ENCODE measurements around the gene APOA4. TPM values are rescaled to one million over a fixed set of nuclear protein-coding genes. Genes with fewer than 3 reads are reported as not detected.

APOA4 gene
- total and polyA plus RNA-seq, 8 donors: 0.08 to 278 (median 0.45) TPM; not detected in 4

DNA sequence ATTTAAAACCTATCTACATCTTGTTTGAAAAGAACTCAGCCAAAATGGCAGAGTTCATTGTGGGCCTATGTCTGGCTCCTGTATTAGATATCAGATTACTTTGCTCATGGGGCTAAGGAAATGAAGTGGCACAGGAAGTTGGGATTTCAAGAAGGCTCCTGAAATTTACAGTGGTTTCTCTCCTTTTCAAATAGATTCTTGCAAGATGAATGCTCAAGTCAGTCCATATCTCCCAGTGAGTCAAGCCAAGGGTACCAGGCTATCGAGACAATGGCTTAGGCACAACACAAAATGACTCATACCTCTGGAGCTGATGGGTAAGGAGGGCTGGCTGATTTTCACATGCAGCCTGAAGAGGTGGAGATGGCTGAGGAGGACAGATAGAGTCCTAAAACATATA lies 38.4 kb upstream of the APOA4 start:
- no peaks in the 10 kb centered on the region for H3K27me3 ChIP-seq
- H3K36me3 ChIP-seq: peaks cover 56 to 100% (median 99%) of the 10 kb centered on the region in 4 donors
- H3K4me3 ChIP-seq: no peak overlapping the region
- peaks cover 0 to 5% (median 0%) of the 10 kb centered on the region in 4 donors for H3K4me1 ChIP-seq
- no peak for DNase-seq
- H3K9me3 ChIP-seq: no peaks in the 10 kb centered on the region
- TF ChIP-seq POLR2AphosphoS5 (IDR thresholded peaks at IDR 0.05) (no peak), POLR2A (IDR thresholded peaks at IDR 0.05) (no peak), EP300 (IDR thresholded peaks at IDR 0.05) (no peak)
- TF ChIP-seq, protein P1, sequence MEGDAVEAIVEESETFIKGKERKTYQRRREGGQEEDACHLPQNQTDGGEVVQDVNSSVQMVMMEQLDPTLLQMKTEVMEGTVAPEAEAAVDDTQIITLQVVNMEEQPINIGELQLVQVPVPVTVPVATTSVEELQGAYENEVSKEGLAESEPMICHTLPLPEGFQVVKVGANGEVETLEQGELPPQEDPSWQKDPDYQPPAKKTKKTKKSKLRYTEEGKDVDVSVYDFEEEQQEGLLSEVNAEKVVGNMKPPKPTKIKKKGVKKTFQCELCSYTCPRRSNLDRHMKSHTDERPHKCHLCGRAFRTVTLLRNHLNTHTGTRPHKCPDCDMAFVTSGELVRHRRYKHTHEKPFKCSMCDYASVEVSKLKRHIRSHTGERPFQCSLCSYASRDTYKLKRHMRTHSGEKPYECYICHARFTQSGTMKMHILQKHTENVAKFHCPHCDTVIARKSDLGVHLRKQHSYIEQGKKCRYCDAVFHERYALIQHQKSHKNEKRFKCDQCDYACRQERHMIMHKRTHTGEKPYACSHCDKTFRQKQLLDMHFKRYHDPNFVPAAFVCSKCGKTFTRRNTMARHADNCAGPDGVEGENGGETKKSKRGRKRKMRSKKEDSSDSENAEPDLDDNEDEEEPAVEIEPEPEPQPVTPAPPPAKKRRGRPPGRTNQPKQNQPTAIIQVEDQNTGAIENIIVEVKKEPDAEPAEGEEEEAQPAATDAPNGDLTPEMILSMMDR (IDR thresholded peaks at IDR 0.05): no peak
- intact Hi-C loops (cut with DNase I; ENCODE audit: low total_unique reads): no loop called here
- WGBS, 5 donors: 44 to 97% (median 93%) methylated on average over 1 of the region's 1 CpG
- H3K27ac ChIP-seq: no peak overlapping the region

DNA sequence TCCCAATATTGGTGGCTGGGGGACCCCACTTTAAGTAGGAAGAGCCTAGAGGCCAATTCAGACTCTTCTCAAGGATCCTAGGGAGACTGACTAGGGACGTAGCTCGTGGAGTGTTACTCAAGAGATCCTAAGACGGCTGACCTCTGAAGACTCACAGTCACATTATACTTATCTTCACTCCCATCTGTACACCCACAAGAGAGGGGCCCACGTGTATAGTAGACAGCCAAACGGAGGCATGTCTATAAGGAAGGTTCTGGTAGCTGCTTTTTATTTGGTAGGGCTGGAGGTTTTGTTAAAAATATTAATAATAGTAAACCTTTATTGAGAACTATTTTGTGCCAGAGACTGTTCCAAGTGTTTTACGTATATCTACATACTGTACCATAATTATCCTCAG lies 37.2 kb upstream of the APOA4 start:
- no peak for DNase-seq
- Histone ChIP-seq H3K27me3 (no peaks in the 10 kb centered on the region), H3K27ac (no peak overlapping the region), H3K4me3 (no peak overlapping the region), H3K9me3 (no peaks in the 10 kb centered on the region), H3K4me1 (peaks cover 0 to 8% (median 0%) of the 10 kb centered on the region in 4 donors), H3K36me3 (peaks cover 55 to 98% (median 89%) of the 10 kb centered on the region in 4 donors)
- TF ChIP-seq POLR2AphosphoS5 (IDR thresholded peaks at IDR 0.05) (no peak), EP300 (IDR thresholded peaks at IDR 0.05) (no peak), POLR2A (IDR thresholded peaks at IDR 0.05) (no peak)
- TF ChIP-seq, protein P1 (IDR thresholded peaks at IDR 0.05): no peak
- intact Hi-C loops (cut with DNase I; ENCODE audit: low total_unique reads): no loop called here
- WGBS, 5 donors: 87 to 94% (median 92%) methylated on average over 6 of the region's 6 CpGs

DNA sequence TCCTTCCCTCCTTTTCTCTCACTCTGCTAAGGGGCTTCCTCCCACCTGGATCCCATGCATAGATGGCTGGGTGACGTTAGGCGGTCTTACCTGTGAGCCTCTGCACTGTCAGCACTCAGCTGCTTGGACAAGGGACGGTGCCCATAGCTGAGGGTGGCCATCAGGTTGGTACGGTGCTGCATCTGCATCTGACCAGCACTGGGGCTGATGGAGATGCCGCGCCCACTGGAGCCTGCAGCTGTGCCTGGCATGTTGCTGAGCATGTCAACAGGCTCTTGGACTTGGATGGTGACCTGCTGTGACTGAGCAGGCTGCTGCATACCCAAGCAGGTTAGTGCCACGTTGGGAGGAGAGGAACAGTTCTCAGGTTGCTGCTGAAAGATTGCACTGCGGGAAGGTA lies 36.1 kb upstream of the APOA4 start:
- H3K4me3 ChIP-seq: no peak overlapping the region
- no peaks in the 10 kb centered on the region for H3K27me3 ChIP-seq
- no peaks in the 10 kb centered on the region for H3K9me3 ChIP-seq
- TF ChIP-seq, protein P1 (IDR thresholded peaks at IDR 0.05): no peak
- no peak for DNase-seq
- WGBS, 5 donors: 91 to 100% (median 96%) methylated on average over 3 to 8 of the region's 8 CpGs
- intact Hi-C loops (cut with DNase I; ENCODE audit: low total_unique reads): no loop called here
- H3K4me1 ChIP-seq: peaks cover under 1 to 20% (median 5%) of the 10 kb centered on the region in 4 donors
- H3K36me3 ChIP-seq: peaks cover 55 to 92% (median 85%) of the 10 kb centered on the region in 4 donors
- H3K27ac ChIP-seq: no peak overlapping the region

DNA sequence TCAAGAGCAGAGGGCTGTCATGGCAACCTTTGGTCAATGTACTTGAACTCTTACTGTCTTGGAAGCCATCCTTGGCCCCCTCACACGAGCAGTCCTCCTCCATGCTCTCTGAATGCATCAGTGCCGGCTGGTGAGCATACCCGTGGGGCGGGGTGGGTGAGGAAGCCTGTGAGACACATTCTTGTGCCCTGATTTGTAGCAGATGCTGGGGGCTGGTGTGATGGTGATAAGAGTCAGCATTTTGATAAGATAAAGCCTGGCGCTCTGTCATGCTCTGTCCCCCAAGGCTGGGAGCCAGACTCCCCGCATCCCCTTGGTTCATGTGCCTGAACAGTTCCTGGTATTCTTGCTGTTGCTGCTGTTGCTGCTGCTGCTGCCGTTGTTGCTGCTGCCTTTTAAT lies 34.8 kb upstream of the APOA4 start:
- Histone ChIP-seq H3K27me3 (no peaks in the 10 kb centered on the region), H3K27ac (peak overlapping the region in 1 of 5 donors; percentile 9), H3K4me1 (peaks cover 13 to 32% (median 15%) of the 10 kb centered on the region in 4 donors), H3K4me3 (no peak overlapping the region), H3K9me3 (no peaks in the 10 kb centered on the region), H3K36me3 (peaks cover 48 to 79% (median 73%) of the 10 kb centered on the region in 4 donors)
- TF ChIP-seq POLR2AphosphoS5 (IDR thresholded peaks at IDR 0.05): no peak
- no peak for TF ChIP-seq EP300 (IDR thresholded peaks at IDR 0.05)
- TF ChIP-seq POLR2A (IDR thresholded peaks at IDR 0.05): no peak
- TF ChIP-seq, protein P1 (IDR thresholded peaks at IDR 0.05): no peak
- intact Hi-C loops (cut with DNase I; ENCODE audit: low total_unique reads): no loop called here
- WGBS, 5 donors: 68 to 90% (median 76%) methylated on average over 5 to 7 of the region's 7 CpGs
- DNase-seq: no peak
